Smooth muscle cell (in vitro differentiated cells): Measurements from ENCODE around the gene P3R3URF. TPM values are rescaled to one million over a fixed set of nuclear protein-coding genes. Genes with fewer than 3 reads are reported as not detected.

Experiments used
- DNase-seq: peaks from one replicate; lab custom pipeline; 2025; ENCODE audit not compliant: unreplicated experiment; lab: John Stamatoyannopoulos, UW
- H2AFZ ChIP-seq: fragments of 200-600 bp; sonication (generic); 2 replicates; pipeline ENCODE4 v1.6.0; 2016; ENCODE audit warnings: antibody characterized with exemption, low read depth, mild to moderate bottlenecking
- H3F3A ChIP-seq: fragments of 200-600 bp; sonication (generic); 2 replicates; pipeline ENCODE4 v1.6.0; 2017; ENCODE audit warnings: antibody characterized with exemption, low read depth
- H3K27ac ChIP-seq: fragments of 200-600 bp; sonication (generic); 2 replicates; pipeline ENCODE4 v1.5.1; 2016; ENCODE audit warnings: low read depth, mild to moderate bottlenecking
- H3K27me3 ChIP-seq: fragments of 200-600 bp; sonication (generic); 2 replicates; pipeline ENCODE4 v1.6.1; 2016; ENCODE audit warnings: low read depth, mild to moderate bottlenecking
- H3K36me3 ChIP-seq: fragments of 200-600 bp; sonication (generic); 2 replicates; pipeline ENCODE4 v1.5.1; 2016; ENCODE audit warnings: low read depth
- H3K4me1 ChIP-seq: fragments of 200-600 bp; sonication (generic); 2 replicates; pipeline ENCODE4 v1.5.1; 2016; ENCODE audit warnings: low read depth
- H3K4me2 ChIP-seq: fragments of 200-600 bp; sonication (generic); 2 replicates; pipeline ENCODE4 v1.6.0; 2016; ENCODE audit warnings: mild to moderate bottlenecking
- H3K4me3 ChIP-seq: fragments of 200-600 bp; sonication (generic); 2 replicates; pipeline ENCODE4 v1.5.1; 2016; ENCODE audit warnings: mild to moderate bottlenecking
- H3K79me2 ChIP-seq: fragments of 200-600 bp; sonication (generic); 2 replicates; pipeline ENCODE4 v1.6.0; 2016; ENCODE audit warnings: low read depth, mild to moderate bottlenecking
- H3K9ac ChIP-seq: fragments of 200-600 bp; sonication (generic); 2 replicates; pipeline ENCODE4 v1.6.0; 2016; ENCODE audit warnings: low read depth
- H3K9me3 ChIP-seq: fragments of 200-600 bp; sonication (generic); replicated peaks from 2 replicates; pipeline ENCODE4 v1.5.1; 2016; ENCODE audit warnings: low read depth
- H4K20me1 ChIP-seq: fragments of 200-600 bp; sonication (generic); 2 replicates; pipeline ENCODE4 v1.6.0; 2016; ENCODE audit warnings: low read depth
- CTCF ChIP-seq: fragments of 200-600 bp; sonication (generic); IDR thresholded peaks from 2 replicates; pipeline ENCODE4 v1.5.1; 2017; ENCODE audit warnings: borderline replicate concordance, mild to moderate bottlenecking, antibody characterized with exemption; ENCODE audit not compliant: insufficient read depth, poor library complexity, severe bottlenecking
- WGBS: methylation state at CpG from one replicate; pipeline ENCODE4 v1.1.7; 2016; ENCODE audit warnings: low lambda C conversion rate; 5-methylcytosine and 5-hydroxymethylcytosine counted together
- polyA plus RNA-seq: library from polyadenylated mRNA; unstranded; fragments of >200 nt; fragmentation: Nextera tagmentation; extraction: Ambion mirVana; gene quantifications from 2 replicates; pipeline ENCODE4 v1.2.1, GENCODE V29; 2016
- total RNA-seq: library from RNA; depleted of rRNA; stranded (reverse); fragments of >200 nt; gene quantifications from 2 replicates; pipeline ENCODE4 v1.2.3, GENCODE V29; 2014

Gene P3R3URF
- total and polyA plus RNA-seq, 2 experiments from 2014 or later = not detected

- 70% methylated on average over 9 of the region's 9 CpGs for WGBS
- Histone ChIP-seq H3K27ac (no peak overlapping the region), H3K4me2 (peak overlapping the region; percentile 93), H3K9ac (peak overlapping the region; percentile 74), H3F3A (peaks cover 4% of the 10 kb centered on the region), H2AFZ (peak overlapping the region; percentile 97), H4K20me1 (no peaks in the 10 kb centered on the region), H3K79me2 (peaks cover 8% of the 10 kb centered on the region), H3K36me3 (no peaks in the 10 kb centered on the region), H3K4me3 (peak overlapping the region; percentile 93), H3K9me3 (no peaks in the 10 kb centered on the region), H3K4me1 (peaks cover 16% of the 10 kb centered on the region), H3K27me3 (no peaks in the 10 kb centered on the region)
- TF ChIP-seq CTCF = no peak
- no peak for DNase-seq
Measured at GRCh38 chr1:46197560-46197963, 21.3 kb upstream of the P3R3URF start.

- H3K4me1 ChIP-seq = peaks cover 16% of the 10 kb centered on the region
Measured at GRCh38 chr1:46196609-46197008, 20.3 kb upstream of the P3R3URF start.

DNA sequence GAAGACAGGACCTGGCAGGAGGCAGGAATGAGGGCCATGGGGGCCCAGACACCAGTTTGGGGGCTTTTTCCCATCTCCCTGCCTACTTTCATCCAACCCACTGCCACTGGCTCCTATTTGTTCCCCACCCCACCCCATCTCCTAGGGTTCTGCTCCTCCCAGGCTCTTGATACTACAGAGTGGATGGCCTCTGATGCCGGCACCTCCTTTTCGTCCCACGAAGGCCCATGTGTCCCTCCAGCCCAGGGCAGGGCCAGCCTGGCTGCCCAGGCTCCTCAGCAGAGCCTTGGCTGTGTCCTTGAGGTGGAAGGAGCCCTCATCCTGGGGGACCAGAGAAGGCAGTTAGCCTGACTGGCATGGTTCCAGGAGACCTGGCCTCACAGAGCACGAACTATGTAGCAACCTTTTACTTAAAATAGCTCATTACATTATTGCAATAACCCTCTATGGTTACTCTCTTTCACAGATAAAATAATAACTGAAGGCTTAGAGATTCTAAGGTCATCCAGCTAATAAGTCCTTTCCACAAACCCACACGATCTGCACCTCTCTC is 18.4 kb upstream of the P3R3URF start:
- Histone ChIP-seq H3K27me3 (no peaks in the 10 kb centered on the region), H3K9me3 (no peaks in the 10 kb centered on the region), H3K79me2 (peaks cover 8% of the 10 kb centered on the region), H3K4me1 (peaks cover 16% of the 10 kb centered on the region), H3K9ac (no peak overlapping the region), H3K4me2 (no peak overlapping the region), H3F3A (peaks cover 4% of the 10 kb centered on the region), H3K27ac (no peak overlapping the region), H3K4me3 (no peak overlapping the region), H2AFZ (no peak overlapping the region), H3K36me3 (no peaks in the 10 kb centered on the region), H4K20me1 (no peaks in the 10 kb centered on the region)
- 96% methylated on average over 5 of the region's 5 CpGs for WGBS
- no peak for TF ChIP-seq CTCF
- no peak for DNase-seq

More at GRCh38 chr1:46196609-46197008, 20.3 kb upstream of the P3R3URF start:
- no peak for TF ChIP-seq CTCF
- Histone ChIP-seq H3K9ac (no peak overlapping the region), H4K20me1 (no peaks in the 10 kb centered on the region), H3K4me2 (no peak overlapping the region), H3K27ac (no peak overlapping the region), H3F3A (peaks cover 4% of the 10 kb centered on the region), H3K9me3 (no peaks in the 10 kb centered on the region), H3K27me3 (no peaks in the 10 kb centered on the region), H3K36me3 (no peaks in the 10 kb centered on the region), H3K79me2 (peaks cover 8% of the 10 kb centered on the region), H3K4me3 (no peak overlapping the region), H2AFZ (no peak overlapping the region)
- WGBS = 96% methylated on average over 9 of the region's 9 CpGs
- no peak for DNase-seq

DNA sequence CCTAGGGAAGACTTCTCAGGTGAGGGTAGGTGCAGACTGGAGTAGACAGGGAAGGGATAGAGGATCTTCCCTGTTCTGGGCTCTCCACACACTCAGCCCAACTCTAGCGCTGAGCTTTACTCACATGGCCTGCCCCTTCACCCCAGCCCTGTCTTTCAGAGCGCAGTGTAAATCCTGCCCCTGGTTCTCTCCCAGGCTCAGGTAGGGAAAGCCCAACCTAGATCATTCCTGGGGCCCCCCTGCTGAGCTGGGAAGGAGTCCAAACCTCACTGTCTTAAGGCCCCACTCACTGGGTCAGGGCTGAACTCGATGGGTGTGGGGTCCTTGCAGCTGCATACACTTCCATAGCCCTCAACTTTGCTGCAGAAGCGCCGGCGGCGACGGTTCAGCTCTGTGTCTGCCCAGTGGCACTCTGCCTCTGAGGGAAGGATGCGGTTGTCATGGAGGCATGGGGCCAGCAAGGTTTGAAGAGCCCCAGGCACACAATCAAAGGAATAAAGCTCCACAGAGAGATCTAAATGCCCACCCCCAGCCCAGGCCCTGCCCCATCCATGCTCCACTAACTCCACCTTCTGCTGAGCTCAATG is 17.8 kb upstream of the P3R3URF start:
- no peaks in the 10 kb centered on the region for H3K9me3 ChIP-seq
- no peak overlapping the region for H3K9ac ChIP-seq
- H2AFZ ChIP-seq = no peak overlapping the region
- DNase-seq = no peak
- no peaks in the 10 kb centered on the region for H3K36me3 ChIP-seq
- H3K79me2 ChIP-seq = peaks cover 8% of the 10 kb centered on the region
- no peak for TF ChIP-seq CTCF
- WGBS = 90% methylated on average over 9 of the region's 9 CpGs
- H3K27ac ChIP-seq = no peak overlapping the region
- H3K4me1 ChIP-seq = peaks cover 13% of the 10 kb centered on the region
- H3F3A ChIP-seq = no peaks in the 10 kb centered on the region
- no peak overlapping the region for H3K4me2 ChIP-seq
- H3K27me3 ChIP-seq = no peaks in the 10 kb centered on the region
- H3K4me3 ChIP-seq = no peak overlapping the region
- H4K20me1 ChIP-seq = no peaks in the 10 kb centered on the region
